Measurements from ENCODE around the gene ANKRD45. TPM values are rescaled to one million over a fixed set of nuclear protein-coding genes. Genes with fewer than 3 reads are reported as not detected.
"Not testable (repeated sequence)": the region's sequence is repeated elsewhere in the genome, so short reads cannot be mapped to it uniquely, and the experiment has no call there.

Gene ANKRD45
- total RNA-seq, 1 donor from 2014 or later: 0.24 TPM

DNA sequence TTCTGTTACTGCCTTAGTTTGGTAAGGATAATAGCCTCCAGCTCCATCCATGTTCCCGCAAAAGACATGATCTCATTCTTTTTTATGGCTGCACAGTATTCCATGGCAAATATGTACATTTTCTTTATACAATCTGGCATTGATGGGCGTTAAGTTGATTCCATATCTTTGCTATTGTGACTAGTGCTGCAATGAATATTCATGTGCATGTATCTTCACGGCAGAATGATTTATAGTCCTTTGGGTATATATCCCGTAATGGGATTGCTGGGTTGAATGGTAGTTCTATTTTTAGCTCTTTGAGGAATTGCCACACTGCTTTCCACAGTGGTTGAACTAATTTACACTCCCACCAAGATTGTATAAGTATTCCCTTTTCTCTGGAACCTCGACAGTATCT is 78.5 kb downstream of the ANKRD45 start:
- DNase-seq; intact Hi-C loops (cut with DNase I); ATAC-seq (ENCODE audit: poor library complexity): not testable (repeated sequence)

DNA sequence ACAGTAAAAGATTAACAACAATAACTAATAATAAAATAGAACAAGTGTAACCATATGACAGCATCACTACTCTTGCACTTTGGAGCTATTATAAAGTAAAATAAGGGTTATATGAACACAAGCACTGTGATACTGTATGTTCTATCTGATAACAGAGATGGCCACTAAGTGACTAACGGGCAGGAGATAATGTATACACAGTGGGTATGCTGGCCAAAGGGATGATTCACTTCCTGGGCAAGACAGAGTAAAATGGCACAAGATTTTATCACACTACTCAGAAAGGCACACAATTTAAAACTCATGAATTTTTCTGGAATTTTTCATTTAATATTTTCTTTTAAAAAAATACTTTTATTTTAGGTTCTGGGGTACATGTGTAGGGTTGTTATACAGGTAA is 79.1 kb downstream of the ANKRD45 start:
- DNase-seq: no peak
- intact Hi-C loops (cut with DNase I): no loop called here
- no peak for ATAC-seq (ENCODE audit: poor library complexity)

DNA sequence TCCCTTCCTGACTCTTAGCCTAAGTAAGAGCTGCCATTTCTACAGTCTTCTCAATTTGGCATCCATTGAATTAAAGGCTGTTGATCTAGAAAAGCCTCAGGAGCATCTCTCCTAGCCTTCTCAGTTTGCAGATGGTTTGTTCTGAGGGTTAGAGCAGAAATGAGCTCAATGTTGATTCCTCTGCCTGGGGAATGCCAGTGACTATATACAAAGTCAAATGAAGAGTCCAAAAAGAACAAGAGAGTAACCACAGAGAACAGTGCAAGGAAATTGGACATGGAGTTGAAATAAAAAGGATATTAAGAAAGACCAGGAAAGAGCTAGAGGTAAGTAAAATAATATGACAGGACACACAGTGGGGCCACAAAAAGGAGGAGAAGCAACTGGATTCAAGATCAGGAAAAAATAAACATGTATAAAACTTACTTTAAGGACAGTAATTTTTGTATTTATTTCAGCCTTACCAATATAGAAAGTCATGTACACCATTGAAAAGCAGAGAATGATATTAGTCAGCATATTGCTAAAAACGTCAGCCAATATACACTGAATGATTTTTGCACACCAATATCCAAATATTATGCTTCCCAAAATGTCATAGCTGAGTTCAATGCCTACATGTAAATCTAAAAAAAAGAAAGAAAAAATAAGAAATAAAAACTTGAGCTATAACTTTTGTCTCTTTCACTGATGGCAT is 88.1 kb downstream of the ANKRD45 start:
- intact Hi-C loops (cut with DNase I): no loop called here
- DNase-seq (no peak), ATAC-seq (ENCODE audit: poor library complexity) (no peak)

DNA sequence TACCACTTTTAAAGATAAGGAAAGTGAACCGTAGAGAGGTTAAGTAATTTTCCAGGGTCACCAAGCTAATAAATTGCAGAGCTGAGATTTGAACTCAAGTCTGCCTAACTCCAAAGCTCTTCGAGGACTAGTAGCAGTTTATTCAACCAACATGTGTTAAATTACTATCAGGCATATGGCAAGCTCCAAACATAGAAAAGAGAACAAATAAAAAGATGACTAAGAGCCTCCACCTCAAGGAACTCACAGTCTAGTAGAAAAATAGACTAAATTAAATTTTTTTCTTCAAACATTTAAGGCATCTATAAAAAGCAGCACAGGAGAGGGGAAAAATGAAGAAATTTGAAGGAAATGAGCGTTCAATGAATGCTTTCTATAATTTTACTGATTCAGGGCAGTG is 89.0 kb downstream of the ANKRD45 start:
- intact Hi-C loops (cut with DNase I): no loop called here
- ATAC-seq (ENCODE audit: poor library complexity) (no peak), DNase-seq (no peak)

DNA sequence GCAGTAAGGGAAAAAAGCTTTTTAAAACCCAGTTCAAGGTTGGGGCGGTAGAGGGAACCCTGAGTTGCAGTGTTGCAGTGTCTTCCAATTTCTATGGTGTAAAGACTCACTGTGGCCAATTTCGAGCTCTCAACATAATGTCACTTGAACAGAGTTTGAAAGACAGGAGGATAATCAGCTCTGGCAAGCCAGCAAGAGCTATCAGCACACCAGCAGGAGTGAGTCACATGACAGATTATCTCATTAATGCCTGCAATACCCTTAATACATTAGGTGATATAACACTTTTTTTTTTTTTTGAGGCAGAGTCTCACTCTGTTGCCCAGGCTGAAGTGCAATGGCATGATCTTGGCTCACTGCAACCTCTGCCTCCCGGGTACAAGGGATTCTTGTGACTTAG is 89.6 kb downstream of the ANKRD45 start:
- intact Hi-C loops (cut with DNase I): no loop called here
- ATAC-seq (ENCODE audit: poor library complexity): no peak

DNA sequence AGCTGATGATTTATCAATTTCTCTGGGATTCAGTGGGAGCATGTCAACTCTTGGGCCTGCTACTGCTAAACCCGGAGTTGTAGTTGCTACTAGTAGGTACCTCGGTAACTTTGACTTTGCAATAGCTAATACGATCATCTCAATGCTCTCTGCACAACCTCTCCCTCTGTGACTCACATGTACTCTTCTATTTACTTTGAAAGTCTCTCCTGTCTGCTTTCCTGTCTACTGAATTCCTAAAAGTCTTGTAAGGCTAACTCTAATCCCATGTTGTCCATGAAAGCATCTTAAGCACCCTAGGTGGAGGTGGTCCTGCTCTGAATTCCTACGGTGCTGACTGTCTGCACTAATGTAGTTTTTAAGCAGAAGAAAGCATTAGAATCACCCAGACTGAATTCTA is 96.1 kb downstream of the ANKRD45 start:
- ATAC-seq (ENCODE audit: poor library complexity) (no peak), DNase-seq (no peak)
- intact Hi-C loops (cut with DNase I): no loop called here

More for the DNA sequence above, 89.6 kb downstream of the ANKRD45 start:
- no peak for DNase-seq

DNA sequence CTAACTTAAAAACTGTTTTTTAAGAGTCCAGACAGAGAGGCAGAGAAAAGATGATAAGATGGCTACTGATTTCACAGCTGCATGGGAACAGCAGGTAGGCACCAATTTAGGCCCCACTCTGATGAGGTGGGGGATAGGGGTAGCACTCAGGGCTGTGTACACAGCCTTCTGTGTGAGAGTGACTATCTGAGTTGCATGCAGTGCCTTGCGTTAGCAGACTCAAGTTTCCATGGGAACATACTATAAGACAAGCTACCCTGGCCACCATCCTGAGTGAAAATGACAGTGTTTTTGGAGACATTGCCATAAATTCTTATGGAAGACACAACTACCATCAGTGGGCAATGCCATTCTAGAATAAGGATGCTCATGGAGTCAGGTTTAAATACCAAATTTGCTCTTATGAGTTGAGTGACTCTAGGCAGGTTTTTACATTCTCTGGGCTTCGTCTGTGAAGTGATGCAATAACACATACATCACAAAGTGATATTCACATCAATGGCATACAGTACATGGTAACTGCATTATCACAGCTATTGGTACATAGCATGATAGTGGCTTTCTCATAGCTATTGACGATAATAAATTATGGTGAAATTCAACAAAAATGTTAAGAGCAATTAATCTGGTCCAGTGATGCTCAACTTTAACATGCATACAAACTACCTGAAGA is 97.3 kb downstream of the ANKRD45 start:
- DNase-seq: no peak
- intact Hi-C loops (cut with DNase I): no loop called here
- no peak for ATAC-seq (ENCODE audit: poor library complexity)

DNA sequence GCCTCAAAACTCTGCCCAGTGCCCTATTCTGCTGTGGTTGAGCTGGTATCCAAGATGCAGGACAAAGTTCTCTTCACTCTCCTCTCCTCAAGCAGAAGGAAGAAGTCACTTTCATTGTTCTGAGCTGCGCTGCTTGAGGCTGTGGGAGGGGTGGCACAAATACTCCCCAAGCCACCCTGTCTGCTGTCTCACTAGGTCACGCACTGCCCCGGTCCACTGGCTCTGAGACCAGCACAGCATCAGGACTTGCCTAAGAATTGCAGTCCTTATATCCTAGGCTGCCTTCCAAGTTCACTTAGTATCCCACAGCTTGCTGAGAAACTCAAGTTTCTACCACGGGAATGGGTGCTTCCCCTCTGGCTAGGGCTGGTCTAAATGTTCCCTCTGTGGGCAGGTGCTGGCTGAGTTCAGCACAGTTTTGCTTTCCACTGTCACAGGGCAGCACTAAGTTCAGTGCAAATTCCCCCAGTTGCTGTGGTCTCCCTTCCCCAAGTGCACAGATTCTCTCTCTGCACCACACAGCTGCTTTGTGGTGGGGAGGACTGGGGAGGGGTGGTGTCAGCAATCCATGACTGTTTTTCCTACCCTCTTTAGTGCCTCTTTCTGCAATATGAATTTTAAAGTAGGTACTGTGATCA is 99.2 kb downstream of the ANKRD45 start:
- DNase-seq (no peak), ATAC-seq (ENCODE audit: poor library complexity) (no peak)
- intact Hi-C loops (cut with DNase I): no loop called here

DNA sequence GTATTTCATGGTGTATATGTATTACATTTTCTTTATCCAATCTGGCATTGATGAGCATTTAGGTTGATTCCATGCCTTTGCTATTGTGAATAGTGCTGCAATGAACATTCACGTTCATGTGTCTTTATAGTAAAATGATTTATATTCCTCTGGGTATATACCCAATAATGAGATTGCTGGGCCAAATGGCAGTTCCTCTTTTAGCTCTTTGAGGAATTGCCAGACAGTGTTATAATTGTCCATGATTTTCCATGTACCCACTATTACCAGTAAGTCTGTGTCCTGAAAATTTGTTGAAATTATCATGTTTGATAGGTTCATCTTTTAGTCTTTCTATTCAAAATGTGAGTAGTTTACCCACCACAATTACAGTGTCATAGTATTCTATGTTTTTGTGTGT is 101.2 kb downstream of the ANKRD45 start:
- intact Hi-C loops (cut with DNase I): no loop called here
- no peak for DNase-seq
- ATAC-seq (ENCODE audit: poor library complexity): no peak

DNA sequence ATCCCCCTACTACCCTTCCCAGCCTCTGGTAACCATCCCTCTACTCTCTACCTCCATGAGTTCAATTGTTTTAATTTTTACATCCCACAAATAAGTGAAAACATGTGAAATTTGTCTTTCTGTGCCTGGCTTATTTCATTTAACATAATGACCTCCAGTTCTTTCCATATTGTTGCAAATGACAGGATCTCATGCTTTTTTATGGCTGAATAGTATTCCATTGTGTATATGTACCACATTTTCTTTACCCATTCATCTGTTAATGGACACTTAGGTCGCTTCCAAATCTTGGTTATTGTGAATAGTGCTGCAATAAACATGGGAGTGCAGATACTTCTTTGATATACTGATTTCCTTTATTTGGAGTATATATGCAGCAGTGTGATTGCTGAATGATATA is 105.8 kb downstream of the ANKRD45 start:
- intact Hi-C loops (cut with DNase I); ATAC-seq (ENCODE audit: poor library complexity); DNase-seq: not testable (repeated sequence)

DNA sequence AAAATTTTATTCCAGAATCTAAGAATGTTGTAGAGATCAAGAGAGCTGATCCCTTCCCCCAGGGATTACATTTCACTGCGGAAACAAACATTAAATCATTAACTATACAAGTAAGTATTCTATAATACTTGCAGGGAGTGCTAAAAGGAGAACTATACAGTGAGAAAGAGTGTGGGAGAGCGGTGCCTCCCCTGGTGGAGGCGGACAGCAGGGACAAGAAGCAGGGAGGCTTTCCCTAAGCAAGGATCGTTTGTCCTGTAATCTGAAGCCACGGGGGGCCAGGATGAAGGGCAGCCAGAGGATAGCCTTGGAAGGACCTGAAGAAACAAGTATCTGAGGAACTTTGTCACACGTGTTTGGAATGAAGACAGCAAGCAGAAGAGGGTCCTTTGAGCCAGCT is 106.8 kb downstream of the ANKRD45 start:
- ATAC-seq (ENCODE audit: poor library complexity) (no peak), DNase-seq (no peak)
- intact Hi-C loops (cut with DNase I): no loop called here

DNA sequence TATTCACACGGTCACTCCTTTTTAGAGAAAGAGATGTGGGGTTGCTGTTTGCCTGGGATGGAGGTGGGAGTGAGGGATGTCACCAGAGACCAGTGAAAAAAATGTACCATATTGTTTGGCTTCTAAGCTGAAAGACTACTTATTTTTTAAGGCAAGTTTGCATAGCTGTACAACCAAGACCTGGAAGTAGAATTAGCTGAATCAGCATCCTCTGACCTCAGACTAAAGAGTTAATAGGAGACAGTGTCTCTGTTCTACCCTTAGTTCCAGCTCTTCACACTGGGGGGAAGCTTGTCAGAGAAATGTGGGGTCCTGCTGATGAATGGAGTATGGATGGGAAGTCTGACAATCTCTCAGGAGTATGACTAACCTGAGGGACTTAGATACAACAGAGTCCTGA is 108.4 kb downstream of the ANKRD45 start:
- intact Hi-C loops (cut with DNase I): no loop called here
- DNase-seq (no peak), ATAC-seq (ENCODE audit: poor library complexity) (no peak)

DNA sequence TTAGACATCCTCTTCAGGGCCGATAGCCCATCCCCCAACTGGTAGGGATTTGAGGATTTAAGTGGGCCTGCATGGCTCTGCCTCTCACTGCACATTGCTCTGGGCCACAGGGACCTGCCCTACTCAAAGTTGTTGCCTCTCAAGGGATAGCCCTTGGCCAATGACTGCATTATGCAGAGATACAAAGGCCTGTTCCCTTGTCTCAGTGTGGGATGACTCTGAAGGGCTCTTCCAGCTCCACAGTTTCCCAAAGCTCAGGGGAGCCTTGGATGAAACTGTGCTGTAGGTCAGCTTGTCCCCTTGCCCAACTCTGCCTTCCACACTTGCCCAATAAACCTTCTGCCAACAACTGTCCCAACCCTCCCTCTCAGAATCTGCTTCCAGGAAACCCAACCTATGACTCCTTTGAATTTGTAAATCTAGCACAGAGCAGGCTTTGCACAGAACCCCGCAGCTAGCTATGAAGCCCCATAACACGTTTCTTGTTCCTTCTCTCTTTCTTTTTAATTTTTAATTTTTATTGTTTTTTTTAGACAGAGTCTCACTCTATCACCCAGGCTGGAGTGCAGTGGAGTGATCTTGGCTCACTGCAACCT is 109.3 kb downstream of the ANKRD45 start:
- intact Hi-C loops (cut with DNase I): no loop called here
- DNase-seq (no peak), ATAC-seq (ENCODE audit: poor library complexity) (no peak)

Other genes with a start within 250 kb of the ANKRD45 start
- gene PRDX6, start 192.5 kb downstream of the ANKRD45 start, total RNA-seq: 539 TPM
- gene SLC9C2, start 66.8 kb downstream of the ANKRD45 start, total RNA-seq: not detected
- gene TEX50, start 34.5 kb downstream of the ANKRD45 start, total RNA-seq: not detected
- gene KLHL20, start 45.1 kb upstream of the ANKRD45 start, total RNA-seq: 15.2 TPM
- 12.9 TPM for gene DARS2, start 154.8 kb upstream of the ANKRD45 start, total RNA-seq
- 2.6 TPM for gene CENPL, start 155.0 kb upstream of the ANKRD45 start, total RNA-seq
- 50.2 TPM for gene GAS5, start 198.1 kb upstream of the ANKRD45 start, total RNA-seq
- gene ZBTB37, start 198.5 kb upstream of the ANKRD45 start, total RNA-seq: 6.9 TPM
- gene SERPINC1, start 247.5 kb upstream of the ANKRD45 start, total RNA-seq: 0.51 TPM